Cardiac fibroblast (primary cell): ENCODE results near the gene ABHD17A.

Experiments used
- DNase-seq, 2 donors: peaks; one replicate each; pipeline versions ENCODE4 v3.0.0 to v3.0.0-alpha.2; 2010; ENCODE audit warnings: low read depth in 2 of 2
- H3K4me3 ChIP-seq, 2 donors: replicated peaks in 1 of 2; 1 replicate in 1 of 2; 2 replicates in 1 of 2; pipeline ENCODE4 v1.5.1; 2011; ENCODE audit warnings: low read depth in 2 of 2, low read length in 2 of 2, mild to moderate bottlenecking in 2 of 2, moderate library complexity in 1 of 2
- TF ChIP-seq, protein P1 (sequence below): IDR thresholded peaks from one replicate; pipeline ENCODE4 v1.5.1; 2011; ENCODE audit warnings: low read depth, mild to moderate bottlenecking, low read length, inconsistent platforms

ABHD17A gene

DNA sequence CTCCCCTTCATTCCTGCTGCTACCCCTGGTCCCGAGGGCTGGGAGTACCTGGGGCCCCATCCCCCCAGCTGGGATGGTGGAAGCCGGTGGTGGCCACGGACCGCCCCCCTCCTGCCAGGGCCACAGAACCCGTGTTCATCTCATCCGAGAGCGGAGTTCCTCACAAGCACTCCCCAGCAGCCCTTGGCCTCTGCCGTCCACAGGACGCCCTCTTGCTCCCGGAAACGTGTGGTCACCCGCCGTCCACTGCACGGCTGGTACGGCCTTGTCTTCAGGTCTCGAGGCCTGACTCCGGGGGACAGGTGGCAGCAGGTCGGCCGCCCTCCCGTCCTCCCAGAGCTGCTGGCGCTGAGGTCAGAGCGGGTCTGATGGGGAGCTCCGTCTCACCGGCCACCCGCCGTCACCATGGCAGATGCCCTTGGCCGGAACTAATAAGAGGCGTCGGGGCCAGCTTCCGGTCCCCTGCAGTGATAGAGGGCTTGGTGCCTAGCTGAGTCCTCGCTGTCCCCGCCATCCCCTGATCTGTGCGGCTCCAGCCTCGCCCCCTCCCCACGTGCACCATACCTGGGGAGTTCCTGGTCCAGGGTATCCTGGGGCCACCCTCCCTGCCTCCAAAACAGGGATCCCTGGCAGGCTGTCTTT, 39.1 kb upstream of the ABHD17A start:
- DNase-seq, result no peak
- H3K4me3 ChIP-seq, result no peak overlapping the region
- TF ChIP-seq, protein P1, sequence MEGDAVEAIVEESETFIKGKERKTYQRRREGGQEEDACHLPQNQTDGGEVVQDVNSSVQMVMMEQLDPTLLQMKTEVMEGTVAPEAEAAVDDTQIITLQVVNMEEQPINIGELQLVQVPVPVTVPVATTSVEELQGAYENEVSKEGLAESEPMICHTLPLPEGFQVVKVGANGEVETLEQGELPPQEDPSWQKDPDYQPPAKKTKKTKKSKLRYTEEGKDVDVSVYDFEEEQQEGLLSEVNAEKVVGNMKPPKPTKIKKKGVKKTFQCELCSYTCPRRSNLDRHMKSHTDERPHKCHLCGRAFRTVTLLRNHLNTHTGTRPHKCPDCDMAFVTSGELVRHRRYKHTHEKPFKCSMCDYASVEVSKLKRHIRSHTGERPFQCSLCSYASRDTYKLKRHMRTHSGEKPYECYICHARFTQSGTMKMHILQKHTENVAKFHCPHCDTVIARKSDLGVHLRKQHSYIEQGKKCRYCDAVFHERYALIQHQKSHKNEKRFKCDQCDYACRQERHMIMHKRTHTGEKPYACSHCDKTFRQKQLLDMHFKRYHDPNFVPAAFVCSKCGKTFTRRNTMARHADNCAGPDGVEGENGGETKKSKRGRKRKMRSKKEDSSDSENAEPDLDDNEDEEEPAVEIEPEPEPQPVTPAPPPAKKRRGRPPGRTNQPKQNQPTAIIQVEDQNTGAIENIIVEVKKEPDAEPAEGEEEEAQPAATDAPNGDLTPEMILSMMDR, result no peak

DNA sequence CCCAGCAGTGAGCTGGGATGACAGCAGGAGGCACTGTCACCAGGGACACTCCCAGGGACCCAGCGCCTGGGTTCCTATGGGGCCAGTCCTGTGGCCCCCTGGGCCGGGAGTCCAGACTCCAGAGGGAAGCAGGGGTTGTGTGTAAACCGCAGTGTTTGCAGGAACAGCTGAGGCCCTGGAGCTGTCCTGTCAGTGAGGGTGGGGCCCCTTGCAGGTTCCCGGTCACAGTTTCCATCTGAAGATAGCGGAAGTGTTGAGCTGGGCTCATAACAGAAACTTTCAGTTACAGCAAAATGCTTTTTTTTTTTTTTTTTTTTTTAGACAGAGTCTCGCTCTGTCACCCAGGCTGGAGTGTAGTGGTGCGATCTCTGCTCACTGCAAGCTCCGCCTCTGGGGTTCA, 38.0 kb upstream of the ABHD17A start:
- no peak for DNase-seq
- TF ChIP-seq, protein P1, result no peak
- H3K4me3 ChIP-seq, result no peak overlapping the region

DNA sequence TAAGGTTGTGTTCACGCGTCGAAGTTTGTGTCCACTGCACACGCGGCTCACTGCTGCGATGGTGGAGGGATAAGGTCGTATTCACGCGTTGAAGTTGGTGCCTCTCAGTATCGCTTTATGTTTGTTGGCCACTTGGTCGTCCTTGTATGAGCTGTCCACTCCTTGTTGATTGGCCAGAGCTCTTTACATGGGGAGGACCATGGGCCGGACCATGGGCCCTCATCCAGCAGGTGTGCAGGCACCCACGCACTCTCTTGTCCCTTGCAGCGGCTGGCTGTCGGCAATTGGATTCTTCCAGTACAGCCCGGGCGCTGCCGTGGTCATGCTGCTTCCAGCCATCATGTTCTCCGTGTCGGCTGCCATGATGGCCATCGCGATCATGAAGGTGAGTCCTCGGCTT, 37.5 kb upstream of the ABHD17A start:
- DNase-seq, result no peak
- TF ChIP-seq, protein P1, result no peak
- no peak overlapping the region for H3K4me3 ChIP-seq

DNA sequence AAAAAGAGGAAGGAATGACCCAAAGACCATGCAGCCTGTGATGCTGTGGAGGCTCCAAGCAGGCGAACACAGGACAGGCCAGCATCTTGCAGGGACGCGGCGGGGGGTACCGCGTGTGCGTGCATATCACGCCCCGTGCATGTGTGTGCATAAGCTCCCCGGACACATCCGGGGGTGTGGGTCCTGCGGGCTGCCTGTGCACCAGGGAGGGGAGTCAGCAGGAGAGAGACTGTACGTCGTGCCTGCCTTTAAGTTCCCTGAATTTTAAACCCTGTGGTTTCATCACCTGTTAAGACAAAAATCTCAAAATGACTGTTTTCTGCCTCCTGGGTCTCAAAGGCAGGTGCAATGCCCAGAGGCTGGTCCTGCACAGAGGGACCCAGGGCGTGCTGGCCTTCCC, 36.5 kb upstream of the ABHD17A start:
- no peak overlapping the region for H3K4me3 ChIP-seq
- TF ChIP-seq, protein P1, result no peak
- DNase-seq, result no peak

DNA sequence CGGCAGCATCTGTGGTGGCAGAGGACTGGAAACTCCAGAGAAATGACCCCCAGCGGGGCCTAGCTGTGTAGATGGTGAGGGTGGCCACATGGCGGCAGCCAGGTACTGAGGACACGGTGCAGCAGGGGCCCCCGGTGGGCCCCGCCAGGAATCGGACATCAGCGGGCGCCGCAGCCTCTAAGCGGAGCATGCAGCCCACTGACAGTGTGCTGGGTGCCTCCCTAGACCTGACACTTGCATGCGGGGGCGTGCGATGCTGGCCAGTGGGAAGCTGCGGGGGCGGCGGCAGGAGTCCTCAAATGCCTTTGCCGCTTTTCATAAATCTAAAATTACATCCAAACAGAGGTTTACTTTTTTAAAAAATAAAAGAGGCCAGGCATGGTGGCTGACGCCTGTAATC, 36.0 kb upstream of the ABHD17A start:
- DNase-seq, result no peak
- TF ChIP-seq, protein P1, result no peak
- H3K4me3 ChIP-seq, result no peak overlapping the region

DNA sequence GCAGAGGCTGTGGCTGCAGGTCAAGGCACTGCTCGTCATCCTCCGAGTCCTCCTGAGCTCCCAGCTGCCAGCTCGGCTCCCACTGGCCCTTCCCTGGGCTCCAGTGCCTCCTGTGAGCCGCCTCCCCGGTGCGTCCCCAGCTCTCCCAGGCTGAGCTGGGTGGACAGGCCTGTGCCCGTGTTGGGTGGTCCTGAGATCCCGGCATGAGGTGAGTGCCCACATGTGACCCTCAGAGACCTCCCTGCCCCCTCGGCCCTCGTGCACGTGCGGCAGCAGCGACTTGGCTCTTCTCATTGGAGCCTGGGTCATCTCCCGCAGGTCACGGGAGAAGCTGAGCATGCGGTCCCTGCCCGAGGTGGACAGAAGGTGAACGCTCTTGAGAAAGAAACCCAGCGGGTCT, 35.3 kb upstream of the ABHD17A start:
- H3K4me3 ChIP-seq, result no peak overlapping the region
- DNase-seq, result no peak
- TF ChIP-seq, protein P1, result no peak

DNA sequence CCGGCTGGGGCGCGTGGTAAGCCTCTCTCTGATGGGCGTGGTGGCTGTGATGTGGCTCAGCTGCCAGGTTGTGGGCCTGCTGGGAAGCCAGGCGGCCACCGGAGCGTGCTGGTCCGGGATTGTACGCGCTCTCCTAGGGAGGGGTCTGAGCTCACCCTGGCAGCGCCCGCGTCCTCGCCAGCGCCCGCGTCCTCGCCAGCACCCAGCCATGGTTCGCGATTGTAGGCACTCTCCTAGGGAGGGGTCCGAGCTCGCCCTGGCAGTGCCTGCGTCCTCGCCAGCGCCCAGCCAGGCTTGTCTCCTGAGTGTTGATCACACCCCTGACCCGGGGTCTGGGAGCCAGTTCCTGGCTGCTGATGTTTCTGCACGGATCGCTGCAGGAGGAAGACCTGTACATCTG, 33.7 kb upstream of the ABHD17A start:
- no peak for DNase-seq
- no peak overlapping the region for H3K4me3 ChIP-seq
- TF ChIP-seq, protein P1, result no peak
